Subcutaneous adipose tissue (tissue), 4 donors: ENCODE measurements around the gene DAAM2. TPM values are rescaled to one million over a fixed set of nuclear protein-coding genes. Genes with fewer than 3 reads are reported as not detected.

Experiments
- total RNA-seq, 4 donors: library from RNA; depleted of rRNA; stranded (reverse); fragments of >200 nt; gene quantifications; one replicate each; pipeline ENCODE4 v1.1.0, GENCODE V29; 2016
- TF ChIP-seq, protein P1 (sequence below): fragments of 450-650 bp; IDR thresholded peaks from one replicate; pipeline ENCODE4 v1.5.1; 2016; ENCODE audit warnings: low read depth, mild to moderate bottlenecking, control low read depth, antibody characterized with exemption, moderate library complexity

DAAM2 gene
- total RNA-seq, 4 donors from 2014 or later, result 36.7 to 125 (median 53.2) TPM

DNA sequence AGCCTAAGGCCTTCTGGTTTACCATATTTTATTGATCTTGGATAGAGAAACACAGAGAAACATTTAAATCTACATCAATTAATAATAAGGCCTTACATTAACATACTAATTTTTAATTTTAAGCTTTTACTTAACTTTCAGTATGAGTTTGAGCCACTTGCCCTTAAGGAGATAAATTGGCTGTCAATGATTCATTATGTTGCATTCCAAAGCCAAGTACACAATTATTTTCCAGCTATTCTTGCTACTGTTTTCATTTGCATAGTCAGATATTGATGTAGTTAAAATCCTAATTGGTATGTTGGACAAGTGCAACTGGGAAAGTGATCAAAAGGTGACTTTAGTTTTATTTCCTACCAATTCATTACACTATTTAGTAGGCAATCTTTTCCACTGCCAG, 83.9 kb downstream of the DAAM2 start:
- TF ChIP-seq, protein P1, sequence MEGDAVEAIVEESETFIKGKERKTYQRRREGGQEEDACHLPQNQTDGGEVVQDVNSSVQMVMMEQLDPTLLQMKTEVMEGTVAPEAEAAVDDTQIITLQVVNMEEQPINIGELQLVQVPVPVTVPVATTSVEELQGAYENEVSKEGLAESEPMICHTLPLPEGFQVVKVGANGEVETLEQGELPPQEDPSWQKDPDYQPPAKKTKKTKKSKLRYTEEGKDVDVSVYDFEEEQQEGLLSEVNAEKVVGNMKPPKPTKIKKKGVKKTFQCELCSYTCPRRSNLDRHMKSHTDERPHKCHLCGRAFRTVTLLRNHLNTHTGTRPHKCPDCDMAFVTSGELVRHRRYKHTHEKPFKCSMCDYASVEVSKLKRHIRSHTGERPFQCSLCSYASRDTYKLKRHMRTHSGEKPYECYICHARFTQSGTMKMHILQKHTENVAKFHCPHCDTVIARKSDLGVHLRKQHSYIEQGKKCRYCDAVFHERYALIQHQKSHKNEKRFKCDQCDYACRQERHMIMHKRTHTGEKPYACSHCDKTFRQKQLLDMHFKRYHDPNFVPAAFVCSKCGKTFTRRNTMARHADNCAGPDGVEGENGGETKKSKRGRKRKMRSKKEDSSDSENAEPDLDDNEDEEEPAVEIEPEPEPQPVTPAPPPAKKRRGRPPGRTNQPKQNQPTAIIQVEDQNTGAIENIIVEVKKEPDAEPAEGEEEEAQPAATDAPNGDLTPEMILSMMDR, result no peak

DNA sequence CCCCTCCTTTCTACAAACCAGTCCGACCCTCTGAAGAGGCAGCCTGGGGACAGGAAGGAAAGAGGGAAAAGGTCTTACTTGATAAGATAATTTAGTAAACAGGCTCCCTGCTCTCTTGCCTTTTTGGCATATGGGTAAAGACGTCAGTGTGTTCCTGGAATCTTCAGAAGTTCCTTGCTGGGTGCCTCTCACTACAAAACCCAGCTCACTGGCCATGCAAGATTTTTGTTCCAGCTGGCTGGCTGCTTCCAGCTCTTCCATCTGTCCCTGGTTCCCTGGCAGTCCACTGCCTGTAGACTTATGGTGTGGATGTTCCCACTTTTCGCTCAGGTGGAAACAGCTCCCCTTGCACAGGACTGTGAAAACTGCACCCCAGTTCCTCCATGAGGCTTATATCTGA, 84.7 kb downstream of the DAAM2 start:
- TF ChIP-seq, protein P1, result no peak

DNA sequence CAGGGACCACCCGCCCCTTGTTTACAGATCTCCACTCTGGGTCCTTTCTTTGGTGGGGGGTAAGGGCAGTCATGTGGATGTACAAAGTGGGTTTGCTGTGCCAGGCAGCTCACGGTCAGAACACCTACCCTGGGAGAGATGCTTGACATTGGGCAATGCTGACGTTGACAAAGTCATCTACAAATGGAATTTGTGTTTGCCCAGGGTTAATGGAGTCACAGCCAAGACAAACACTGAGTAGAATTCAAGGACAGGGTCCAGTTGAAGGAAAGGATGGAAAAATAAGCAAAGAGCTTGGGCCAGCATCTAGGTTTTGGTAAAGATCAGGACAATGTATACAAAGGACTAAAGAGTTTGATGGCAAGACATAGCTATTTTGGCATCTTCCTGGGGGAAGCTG, 87.4 kb downstream of the DAAM2 start:
- TF ChIP-seq, protein P1, result no peak

DNA sequence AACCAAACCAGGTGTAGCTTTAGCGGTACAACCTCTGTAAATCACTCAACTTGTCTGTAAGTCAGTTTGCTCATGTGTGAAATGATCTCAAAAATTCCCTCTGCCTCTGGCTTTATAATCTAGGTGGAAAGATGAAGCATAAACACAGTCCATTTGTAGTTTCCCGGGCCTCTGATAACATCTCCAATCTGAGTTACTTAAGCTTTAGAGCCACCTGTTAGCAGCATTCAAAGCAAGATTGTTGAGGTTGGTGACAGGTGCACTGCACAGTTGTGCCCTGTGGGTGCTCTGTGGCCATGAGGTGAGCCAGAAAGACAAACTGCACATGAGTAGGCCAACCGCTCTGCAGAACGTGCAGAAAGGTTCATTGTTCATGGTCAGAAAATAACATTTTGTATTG, 88.4 kb downstream of the DAAM2 start:
- TF ChIP-seq, protein P1, result no peak

DNA sequence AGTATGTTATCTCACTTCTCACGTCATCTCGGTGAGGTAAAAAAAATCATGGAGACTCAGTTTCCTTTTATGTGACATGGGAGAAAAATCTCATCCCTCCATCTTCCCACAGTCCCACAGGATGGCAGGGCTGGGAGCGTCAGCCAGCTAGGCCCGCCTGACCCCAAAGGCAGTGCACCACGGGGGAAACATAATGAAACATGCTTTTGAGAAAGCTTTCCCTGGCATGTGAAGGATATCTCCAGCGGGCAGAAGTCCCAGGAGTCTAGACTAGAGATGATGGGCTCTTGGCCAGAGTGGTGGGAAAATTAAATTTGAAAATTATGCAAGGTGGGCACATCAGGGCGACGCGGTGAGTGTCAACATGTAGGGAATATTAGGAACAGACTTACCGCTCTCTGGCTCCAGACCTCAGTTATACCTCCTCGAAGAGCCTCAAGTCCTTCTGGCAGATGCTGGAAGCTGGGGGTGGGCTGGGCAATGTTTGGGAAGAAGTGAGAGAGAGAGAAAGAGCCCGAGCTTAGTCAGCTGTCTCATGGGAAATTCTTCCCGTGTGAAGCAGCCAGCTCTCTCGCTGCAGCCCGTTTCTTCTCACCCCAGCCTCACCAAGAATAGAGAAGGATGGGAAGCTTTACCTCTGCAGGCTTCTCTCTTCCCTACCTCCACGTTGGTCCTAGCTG, 89.8 kb downstream of the DAAM2 start:
- TF ChIP-seq, protein P1, result no peak

DNA sequence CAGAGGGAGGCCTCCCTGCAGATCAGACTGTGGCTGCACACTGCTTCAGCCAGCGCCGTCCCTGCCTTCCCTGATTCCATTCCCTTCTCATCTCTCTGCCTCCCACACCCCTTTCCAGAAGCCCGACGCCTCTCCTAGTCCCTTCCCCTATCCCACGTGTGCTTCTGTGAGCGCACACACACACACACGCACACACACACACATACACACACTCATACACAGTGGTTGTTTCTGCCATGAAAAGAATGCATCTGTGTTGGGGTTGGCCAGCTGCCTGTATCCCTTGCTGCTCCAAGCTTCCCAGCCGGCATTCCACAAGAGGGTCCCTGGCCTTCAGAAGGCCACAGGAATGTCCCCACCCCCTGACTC, 90.3 kb downstream of the DAAM2 start:
- TF ChIP-seq, protein P1, result no peak

DNA sequence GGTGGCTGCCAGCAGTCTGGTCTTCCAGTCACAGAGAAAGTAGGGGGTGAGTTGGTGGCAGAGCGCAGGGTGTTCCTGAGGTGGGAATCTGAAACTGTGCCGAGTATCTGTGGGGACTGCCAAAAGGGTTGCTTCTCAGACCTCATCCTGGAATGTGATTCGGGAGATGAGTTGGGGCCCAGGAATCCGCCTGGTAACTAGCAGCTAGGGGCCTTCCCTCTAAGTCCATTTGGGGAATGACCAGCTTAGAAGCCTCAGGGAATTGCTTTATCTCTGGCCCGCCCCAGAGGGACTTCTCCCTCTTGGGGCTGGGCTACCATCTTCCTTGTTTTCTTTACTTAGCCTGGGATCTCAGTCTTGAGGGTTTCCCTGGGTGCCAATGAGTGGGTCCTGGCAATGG, 92.5 kb downstream of the DAAM2 start:
- TF ChIP-seq, protein P1, result no peak
